Esophagus squamous epithelium (tissue), 5 donors: ENCODE results near the gene SPTAN1. TPM values are rescaled to one million over a fixed set of nuclear protein-coding genes. Genes with fewer than 3 reads are reported as not detected.

Source experiments
- DNase-seq: peaks from one replicate; lab custom pipeline; 2025; lab: John Stamatoyannopoulos, UW
- H3K27ac ChIP-seq, 4 donors: fragments of 200-600 bp; sonication (generic); one replicate each; pipeline ENCODE4 v1.5.1; 2016 to 2019; ENCODE audit warnings: mild to moderate bottlenecking in 1 of 4
- H3K27me3 ChIP-seq, 4 donors: fragments of 200-600 bp; sonication (generic); 1 replicate in 3 of 4; 2 replicates in 1 of 4; pipeline versions ENCODE4 v1.5.1 to v1.6.0; 2017 to 2021; ENCODE audit warnings: antibody characterized with exemption in 1 of 4
- H3K36me3 ChIP-seq, 3 donors: fragments of 200-600 bp; sonication (generic); one replicate each; pipeline ENCODE4 v1.5.1; 2016 to 2019
- H3K4me1 ChIP-seq, 3 donors: fragments of 200-600 bp; sonication (generic); one replicate each; pipeline ENCODE4 v1.5.1; 2017 to 2019
- H3K4me3 ChIP-seq, 4 donors: fragments of 200-600 bp; sonication (generic); 1 replicate in 3 of 4; 2 replicates in 1 of 4; pipeline ENCODE4 v1.5.1; 2016 to 2019; ENCODE audit warnings: mild to moderate bottlenecking in 2 of 4, moderate library complexity in 1 of 4
- H3K9me3 ChIP-seq, 3 donors: fragments of 200-600 bp; sonication (generic); one replicate each; pipeline ENCODE4 v1.5.1; 2016 to 2019
- CTCF ChIP-seq, 6 experiments: fragments of 450-650 bp in 4 of 6; fragments of 200-600 bp in 2 of 6; sonication (generic) in 2 of 6; IDR thresholded peaks; one replicate each; pipeline ENCODE4 v1.5.1; 2016 to 2019; ENCODE audit warnings: antibody characterized with exemption in 6 of 6, mild to moderate bottlenecking in 4 of 6, moderate library complexity in 4 of 6
- POLR2A ChIP-seq, 4 donors: fragments of 450-650 bp; IDR thresholded peaks; one replicate each; pipeline ENCODE4 v1.6.1; 2017; ENCODE audit warnings: antibody characterized with exemption in 4 of 4, mild to moderate bottlenecking in 4 of 4, moderate library complexity in 3 of 4
- WGBS, 2 donors: methylation state at CpG; one replicate each; pipeline ENCODE4 v1.1.5; 2018; 5-methylcytosine and 5-hydroxymethylcytosine counted together
- intact Hi-C: fragments of 100-400 bp; cut with DNase I; formaldehyde crosslinking; loops from one replicate; pipeline ENCODE4 v1.15.0; 2022
- small RNA-seq, 4 donors: library from RNA; depleted of rRNA; stranded (forward); fragments of <200 nt; gene quantifications; one replicate each; pipeline ENCODE3, GENCODE V24; 2016
- total RNA-seq, 4 donors: library from RNA; depleted of rRNA; stranded (reverse); fragments of >200 nt; gene quantifications; one replicate each; pipeline ENCODE4 v1.1.0, GENCODE V29; 2016
- donor health status: DM: yes; HTN: yes; CAD: no.

The SPTAN1 gene
- total RNA-seq, 4 donors from 2014 or later = 97.8 to 233 (median 160) TPM

DNA sequence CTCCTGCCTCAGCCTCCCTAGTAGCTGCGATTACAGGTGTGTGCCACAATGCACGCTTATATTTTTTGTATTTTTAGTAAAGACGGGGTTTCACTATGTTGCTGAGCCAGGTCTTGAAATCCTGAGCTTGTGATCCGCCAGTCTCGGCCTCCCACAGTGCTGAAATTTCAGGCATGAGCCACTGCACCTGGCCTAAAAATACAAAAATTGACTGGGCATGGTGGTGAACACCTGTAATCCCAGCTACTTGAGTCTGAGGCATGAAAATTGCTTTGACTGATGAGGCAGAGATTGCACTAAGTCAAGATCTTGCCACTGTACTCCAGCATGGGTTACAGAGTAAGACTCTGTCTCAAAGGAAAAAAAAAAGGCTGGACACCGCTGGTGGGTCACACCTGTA, 117.4 kb downstream of the SPTAN1 start:
- intact Hi-C loops = no loop called here
- H3K4me1 ChIP-seq = no peaks in the 10 kb centered on the region
- H3K27ac ChIP-seq = no peak overlapping the region
- TF ChIP-seq CTCF (IDR thresholded peaks at IDR 0.05) (no peak), POLR2A (IDR thresholded peaks at IDR 0.05) (no peak)
- no peaks in the 10 kb centered on the region for H3K9me3 ChIP-seq
- no peak for DNase-seq
- no peaks in the 10 kb centered on the region for H3K36me3 ChIP-seq
- no peaks in the 10 kb centered on the region for H3K27me3 ChIP-seq
- WGBS, 2 donors = 92 to 93% methylated on average over 6 of the region's 6 CpGs
- H3K4me3 ChIP-seq = no peak overlapping the region

DNA sequence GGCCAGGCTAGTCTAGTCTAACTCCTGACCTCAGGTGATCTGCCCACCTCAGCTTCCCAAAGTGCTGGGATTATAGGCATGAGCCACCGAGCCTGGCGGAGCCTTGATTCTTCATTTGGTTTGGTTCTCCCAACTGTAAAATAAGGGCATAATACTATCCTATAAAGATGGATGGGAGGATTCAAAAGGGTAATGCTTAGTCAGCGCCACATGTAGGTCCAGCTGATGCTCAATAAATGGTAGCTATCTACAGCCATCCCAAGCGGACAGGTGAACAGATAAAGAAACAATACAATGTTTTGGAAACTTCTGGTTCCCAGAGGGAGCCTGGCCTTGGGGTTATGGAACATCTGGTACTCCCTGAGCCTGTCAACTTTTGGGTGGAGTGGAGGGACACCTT, 123.0 kb downstream of the SPTAN1 start:
- 96 to 100% methylated on average over 4 of the region's 4 CpGs for WGBS, 2 donors
- Histone ChIP-seq H3K4me1 (no peaks in the 10 kb centered on the region), H3K36me3 (peaks cover 0 to 6% (median 0%) of the 10 kb centered on the region in 3 donors), H3K4me3 (no peak overlapping the region), H3K27ac (no peak overlapping the region), H3K9me3 (no peaks in the 10 kb centered on the region), H3K27me3 (no peaks in the 10 kb centered on the region)
- intact Hi-C loops = no loop called here
- no peak for DNase-seq
- TF ChIP-seq CTCF (IDR thresholded peaks at IDR 0.05) = no peak
- no peak for TF ChIP-seq POLR2A (IDR thresholded peaks at IDR 0.05)

- intact Hi-C loops = no loop called here
- Histone ChIP-seq H3K36me3 (peaks cover 0 to 6% (median 0%) of the 10 kb centered on the region in 3 donors), H3K27me3 (no peaks in the 10 kb centered on the region), H3K4me1 (peaks cover under 1 to 6% (median 1%) of the 10 kb centered on the region in 3 donors), H3K27ac (no peak overlapping the region), H3K9me3 (no peaks in the 10 kb centered on the region), H3K4me3 (no peak overlapping the region)
- no peak for DNase-seq
- no peak for TF ChIP-seq CTCF (IDR thresholded peaks at IDR 0.05)
- no peak for TF ChIP-seq POLR2A (IDR thresholded peaks at IDR 0.05)
- 86 to 87% methylated on average over 10 of the region's 10 CpGs for WGBS, 2 donors
Observed at GRCh38 chr9:128677794-128678193, 125.4 kb downstream of the SPTAN1 start.

Small RNA genes lying within 50 kb of the gene (small RNA-seq; reads per million reads assigned to genes)
- gene RNU7-171P = 0 reads per million in 4 donors

Other genes starting within 250 kb of the SPTAN1 start
- 10 to 100 TPM; 13.2 to 15.6 (median 15.3) TPM for gene TRUB2, start 230.1 kb upstream of the SPTAN1 start, total RNA-seq
- gene COQ4, start 229.7 kb upstream of the SPTAN1 start, total RNA-seq = 10 to 100 TPM; 55.5 to 89.2 (median 77.9) TPM
- 100 to 1,000 TPM in 1 of 4 donors, 10 to 100 TPM in 3; 36.6 to 110 (median 72.2) TPM for gene SLC27A4, start 212.1 kb upstream of the SPTAN1 start, total RNA-seq
- 10 to 100 TPM; 22.7 to 31.5 (median 25.5) TPM for gene URM1, start 181.2 kb upstream of the SPTAN1 start, total RNA-seq
- 10 to 100 TPM in 1 of 4 donors, 1 to 10 TPM in 3; 2.2 to 18.3 (median 6.2) TPM for gene CERCAM, start 131.7 kb upstream of the SPTAN1 start, total RNA-seq
- 10 to 100 TPM; 13.2 to 28.0 (median 19.8) TPM for gene ODF2, start 96.6 kb upstream of the SPTAN1 start, total RNA-seq
- gene GLE1, start 47.9 kb upstream of the SPTAN1 start, total RNA-seq = 10 to 100 TPM; 21.4 to 31.2 (median 24.4) TPM
- 10 to 100 TPM; 39.7 to 65.9 (median 54.4) TPM for gene DYNC2I2, start 104.3 kb downstream of the SPTAN1 start, total RNA-seq
- gene SET, start 136.6 kb downstream of the SPTAN1 start, total RNA-seq = 100 to 1,000 TPM in 3 of 4 donors, 10 to 100 TPM in 1; 83.5 to 253 (median 215) TPM
- gene PKN3, start 149.9 kb downstream of the SPTAN1 start, total RNA-seq = 1 to 10 TPM; 2.3 to 6.2 (median 3.2) TPM
- 10 to 100 TPM; 51.5 to 99.4 (median 77.1) TPM for gene ZDHHC12, start 171.5 kb downstream of the SPTAN1 start, total RNA-seq
- gene ZER1, start 219.3 kb downstream of the SPTAN1 start, total RNA-seq = 10 to 100 TPM; 20.1 to 51.4 (median 29.0) TPM
- 10 to 100 TPM in 3 of 4 donors, 1 to 10 TPM in 1; 9.6 to 17.9 (median 16.7) TPM for gene TBC1D13, start 234.7 kb downstream of the SPTAN1 start, total RNA-seq